ENCODE data around the gene ADGRL1. TPM values are rescaled to one million over a fixed set of nuclear protein-coding genes. Genes with fewer than 3 reads are reported as not detected.
A peak's percentile ranks its signal among the peaks of the same experiment; 100 is the strongest.

ADGRL1 gene
- total RNA-seq, 4 donors from 2014 or later = 2.4 to 64.0 (median 20.7) TPM

DNA sequence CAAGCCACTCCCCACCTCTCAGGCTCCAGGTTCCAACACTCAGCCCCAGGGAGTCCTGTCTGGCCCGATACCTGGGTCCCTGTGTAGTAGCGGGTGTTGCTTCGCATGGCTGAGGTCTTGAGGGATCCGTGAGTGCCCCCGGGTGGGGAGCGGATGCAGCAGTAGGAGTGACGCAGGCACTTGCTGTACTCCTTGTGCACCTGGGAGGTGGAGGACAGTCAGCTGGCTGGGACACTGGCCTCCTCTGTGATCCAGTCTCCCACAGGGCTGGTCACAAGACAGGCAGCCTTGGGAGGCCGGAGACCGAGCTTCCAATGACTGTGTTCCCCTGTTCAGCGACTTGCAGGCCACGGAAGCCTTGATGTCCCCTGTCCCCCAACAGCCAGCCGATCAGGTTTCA is 53.3 kb downstream of the ADGRL1 start:
- TF ChIP-seq POLR2A (IDR thresholded peaks at IDR 0.05) = no peak
- TF ChIP-seq, protein P1, sequence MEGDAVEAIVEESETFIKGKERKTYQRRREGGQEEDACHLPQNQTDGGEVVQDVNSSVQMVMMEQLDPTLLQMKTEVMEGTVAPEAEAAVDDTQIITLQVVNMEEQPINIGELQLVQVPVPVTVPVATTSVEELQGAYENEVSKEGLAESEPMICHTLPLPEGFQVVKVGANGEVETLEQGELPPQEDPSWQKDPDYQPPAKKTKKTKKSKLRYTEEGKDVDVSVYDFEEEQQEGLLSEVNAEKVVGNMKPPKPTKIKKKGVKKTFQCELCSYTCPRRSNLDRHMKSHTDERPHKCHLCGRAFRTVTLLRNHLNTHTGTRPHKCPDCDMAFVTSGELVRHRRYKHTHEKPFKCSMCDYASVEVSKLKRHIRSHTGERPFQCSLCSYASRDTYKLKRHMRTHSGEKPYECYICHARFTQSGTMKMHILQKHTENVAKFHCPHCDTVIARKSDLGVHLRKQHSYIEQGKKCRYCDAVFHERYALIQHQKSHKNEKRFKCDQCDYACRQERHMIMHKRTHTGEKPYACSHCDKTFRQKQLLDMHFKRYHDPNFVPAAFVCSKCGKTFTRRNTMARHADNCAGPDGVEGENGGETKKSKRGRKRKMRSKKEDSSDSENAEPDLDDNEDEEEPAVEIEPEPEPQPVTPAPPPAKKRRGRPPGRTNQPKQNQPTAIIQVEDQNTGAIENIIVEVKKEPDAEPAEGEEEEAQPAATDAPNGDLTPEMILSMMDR (IDR thresholded peaks at IDR 0.05) = no peak
- no peaks in the 10 kb centered on the region for H3K36me3 ChIP-seq
- peaks cover 0 to 17% of the 10 kb centered on the region in 2 donors for H3K4me1 ChIP-seq
- H3K27me3 ChIP-seq = no peaks in the 10 kb centered on the region
- DNase-seq = no peak
- no peak overlapping the region for H3K4me3 ChIP-seq
- no peak overlapping the region for H3K27ac ChIP-seq
- H3K9me3 ChIP-seq = no peaks in the 10 kb centered on the region
- intact Hi-C loops (cut with DNase I; ENCODE audit: low total_unique reads) = no loop called here

DNA sequence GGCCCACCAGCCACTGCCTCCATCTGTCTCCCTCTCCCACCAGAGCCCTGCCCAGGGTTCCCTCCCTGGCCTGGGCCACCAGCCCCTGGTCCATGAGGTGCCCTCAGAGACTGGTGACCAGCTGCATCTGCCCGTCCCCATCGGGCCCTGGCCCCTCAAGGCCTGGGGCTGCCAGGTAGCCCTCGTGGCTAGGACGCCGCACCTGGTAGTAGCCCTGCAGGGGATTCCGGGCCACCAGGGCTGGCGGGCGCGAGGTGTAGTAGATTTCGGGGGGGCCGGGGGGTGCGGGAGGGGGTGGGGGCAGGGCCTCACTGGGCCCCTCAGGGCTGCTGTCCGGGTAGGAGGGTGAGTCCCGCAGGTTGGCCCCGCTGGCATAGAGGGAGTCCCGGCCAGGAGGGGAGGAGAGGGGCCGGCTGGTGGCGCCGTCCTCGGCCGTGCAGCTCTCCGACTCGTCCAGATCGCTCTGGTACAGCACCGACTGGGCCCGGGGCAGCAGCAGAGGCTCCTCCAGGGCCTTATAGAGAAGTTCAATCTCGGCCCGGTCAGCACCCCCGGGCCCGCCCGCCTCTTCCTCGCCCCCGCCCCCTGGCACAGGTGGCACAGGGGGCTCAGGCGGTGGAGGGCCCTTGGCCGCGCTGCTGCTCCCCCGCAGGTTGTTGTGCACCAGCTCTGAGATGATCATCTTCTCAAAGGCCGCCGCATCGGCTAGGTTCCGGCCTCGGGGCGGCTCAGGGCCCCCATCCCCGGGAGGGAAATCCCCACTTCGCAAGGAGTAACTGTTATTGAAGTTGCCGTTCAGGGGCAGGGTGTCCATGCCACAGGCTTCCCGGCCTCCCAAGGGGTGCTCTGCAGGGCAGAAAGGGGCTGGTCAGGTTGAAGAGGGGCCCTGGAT is 55.0 kb downstream of the ADGRL1 start:
- Histone ChIP-seq H3K36me3 (no peaks in the 10 kb centered on the region), H3K4me3 (no peak overlapping the region), H3K9me3 (no peaks in the 10 kb centered on the region), H3K27ac (peak overlapping the region; percentile 71 to 79), H3K4me1 (peaks cover 0 to 17% of the 10 kb centered on the region in 2 donors), H3K27me3 (no peaks in the 10 kb centered on the region)
- intact Hi-C loops (cut with DNase I; ENCODE audit: low total_unique reads) = no loop called here
- TF ChIP-seq, protein P1 (IDR thresholded peaks at IDR 0.05) = no peak
- no peak for DNase-seq

DNA sequence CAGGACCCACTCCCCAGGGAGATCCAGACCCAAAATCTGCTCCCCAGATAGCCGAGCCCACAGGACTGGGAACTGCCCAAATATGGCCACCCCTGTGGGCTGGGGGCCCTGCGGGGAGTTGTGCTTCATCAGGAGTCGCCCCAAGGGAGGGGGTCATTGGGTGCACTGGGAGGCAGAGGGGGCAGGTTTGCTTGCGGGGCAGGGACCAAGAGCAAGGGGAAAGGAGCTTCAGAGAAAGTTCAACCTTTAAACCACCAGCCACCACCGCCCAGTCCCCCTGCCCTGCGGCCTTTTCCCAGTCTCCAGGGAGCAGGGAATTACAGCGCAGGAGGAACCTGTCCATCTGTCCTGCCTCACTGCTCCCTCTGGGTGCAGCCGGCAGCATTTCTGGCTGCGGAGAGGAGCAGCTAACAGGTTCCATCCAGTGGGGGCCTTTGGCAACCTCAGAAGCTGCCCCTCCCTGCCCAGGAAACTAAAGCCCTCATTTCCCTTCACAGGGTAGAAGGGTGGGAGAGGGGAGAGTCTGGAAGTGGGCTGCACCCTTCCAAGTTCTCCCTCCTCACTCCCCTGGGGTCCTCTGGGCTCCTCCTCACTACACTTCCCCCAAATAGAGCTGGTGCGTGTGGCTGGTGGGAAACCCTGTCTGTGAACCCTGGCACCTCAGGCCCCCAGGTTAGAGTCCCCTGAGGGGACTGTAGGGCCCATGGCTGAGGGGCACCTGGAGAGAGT is 55.8 kb downstream of the ADGRL1 start:
- DNase-seq = no peak
- Histone ChIP-seq H3K4me3 (peak overlapping the region in 1 of 2 donors; percentile 3), H3K27ac (peak overlapping the region; percentile 71 to 79), H3K27me3 (no peaks in the 10 kb centered on the region), H3K4me1 (peaks cover 0 to 17% of the 10 kb centered on the region in 2 donors), H3K9me3 (no peaks in the 10 kb centered on the region), H3K36me3 (no peaks in the 10 kb centered on the region)
- no peak for TF ChIP-seq POLR2A (IDR thresholded peaks at IDR 0.05)
- TF ChIP-seq, protein P1 (IDR thresholded peaks at IDR 0.05) = no peak
- intact Hi-C loops (cut with DNase I; ENCODE audit: low total_unique reads) = no loop called here

DNA sequence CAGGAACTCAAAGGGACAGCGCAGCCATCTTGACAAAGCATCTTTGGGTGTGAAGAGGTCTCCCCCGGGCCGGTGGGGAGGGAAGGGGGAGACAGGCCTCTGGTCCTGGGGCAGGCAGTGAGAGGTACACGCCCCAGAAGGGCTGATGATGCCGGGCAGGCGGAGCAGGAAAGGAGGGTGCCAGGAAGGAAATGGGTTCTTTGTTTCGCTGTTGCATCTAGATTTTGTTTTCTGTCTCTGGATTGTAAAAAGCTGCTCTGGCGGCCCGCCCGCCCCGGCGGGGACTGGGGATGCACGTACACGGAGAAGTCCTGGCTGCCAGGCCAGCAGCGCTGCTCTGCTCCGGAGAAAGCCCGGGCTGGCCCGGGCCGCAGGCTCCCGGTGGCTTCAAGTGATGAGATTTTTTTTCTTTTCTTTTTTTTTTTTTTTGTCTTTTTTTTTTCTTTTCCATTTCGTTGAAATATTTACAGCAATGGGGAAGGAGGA is 56.4 kb downstream of the ADGRL1 start:
- Histone ChIP-seq H3K4me3 (peak overlapping the region in 1 of 2 donors; percentile 3), H3K4me1 (peaks cover 0 to 17% of the 10 kb centered on the region in 2 donors), H3K36me3 (no peaks in the 10 kb centered on the region), H3K27ac (peak overlapping the region; percentile 71 to 79), H3K9me3 (no peaks in the 10 kb centered on the region), H3K27me3 (no peaks in the 10 kb centered on the region)
- intact Hi-C loops (cut with DNase I; ENCODE audit: low total_unique reads) = no loop called here
- TF ChIP-seq POLR2A (IDR thresholded peaks at IDR 0.05) = no peak
- TF ChIP-seq, protein P1 (IDR thresholded peaks at IDR 0.05) = no peak
- peak; percentile 83 to 84 for DNase-seq

Data from uterus (tissue), 4 donors.